HG02610 (cell line): ENCODE measurements around the gene PBX3.

Experiments used
- ATAC-seq: cut with Tn5 transposase; IDR thresholded peaks from one replicate; pipeline ENCODE4 v1.9.1; 2021; ENCODE audit warnings: mild to moderate bottlenecking, moderate library complexity; ENCODE audit not compliant: unreplicated experiment

Gene PBX3

GRCh38 chr9:125747053-125747764, at the start of gene PBX3:
Gene PBX3 (plus strand): TSS chr9:125747373.
- peak; percentile 14 for ATAC-seq

DNA sequence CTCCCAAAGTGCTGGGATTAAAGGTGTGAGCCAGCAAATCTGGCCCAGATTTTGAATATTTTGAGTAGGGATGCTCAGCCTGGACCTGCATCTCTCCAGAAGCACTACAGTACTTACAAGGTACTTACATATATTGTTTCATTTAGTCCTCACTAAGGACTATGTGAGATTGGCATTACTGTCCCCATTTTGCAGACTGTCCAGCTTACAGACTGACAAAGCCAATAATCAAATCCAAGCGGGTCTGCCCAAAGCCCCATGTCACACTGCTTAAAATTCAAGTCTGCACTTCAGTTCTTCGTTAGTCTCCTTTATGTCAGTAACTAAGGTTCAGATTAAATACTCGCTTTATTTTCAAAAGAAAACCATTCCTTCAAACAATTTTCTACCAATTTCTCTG, 47.3 kb upstream of the PBX3 start:
- no peak for ATAC-seq

- peak; percentile 95 for ATAC-seq
Observed at GRCh38 chr9:125700791-125701190, 46.4 kb upstream of the PBX3 start.

GRCh38 chr9:125701351-125701750, 45.8 kb upstream of the PBX3 start:
- no peak for ATAC-seq

DNA sequence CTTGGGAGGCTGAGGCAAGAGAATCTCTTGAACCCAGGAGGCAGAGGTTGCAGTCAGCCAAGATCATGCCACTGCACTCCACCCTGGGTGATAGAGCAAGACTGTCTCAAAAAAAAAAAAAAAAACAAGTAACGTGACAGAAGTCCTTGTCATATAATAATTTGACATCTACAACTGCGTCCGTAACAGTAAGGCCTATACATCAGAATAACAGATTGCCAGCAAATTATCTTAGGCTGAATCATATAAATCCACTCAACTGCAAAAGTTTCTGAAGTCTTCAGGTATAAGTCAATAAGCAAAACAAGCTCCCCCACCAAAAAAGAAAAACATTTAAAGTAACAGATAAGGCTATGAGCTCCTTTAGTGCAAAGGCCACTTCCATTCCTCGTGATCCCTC, 43.5 kb upstream of the PBX3 start:
- ATAC-seq: no peak

GRCh38 chr9:125705893-125706292, 41.3 kb upstream of the PBX3 start:
- no peak for ATAC-seq

- ATAC-seq: peak; percentile 92
Observed at GRCh38 chr9:125706651-125707471, 40.3 kb upstream of the PBX3 start, which contains the start of gene MAPKAP1. Gene MAPKAP1 (minus strand): TSS chr9:125707208. CDS start chr9:125672574, 34,634 bp downstream.

DNA sequence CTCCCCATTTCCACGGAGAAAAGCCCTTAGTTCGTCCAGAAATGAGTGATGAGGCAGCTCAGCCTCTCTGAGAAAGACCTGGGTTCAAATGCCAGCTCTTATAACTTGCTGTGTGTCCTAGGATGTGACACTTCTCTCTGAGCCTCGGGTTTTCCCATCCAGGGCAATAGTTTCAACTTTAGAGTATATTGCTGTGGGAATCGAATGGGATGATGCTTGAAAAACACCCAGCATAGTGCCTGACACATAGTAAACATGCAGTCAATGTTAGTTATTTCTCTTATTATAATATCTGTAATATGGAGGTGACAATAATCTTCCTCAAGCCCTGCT, 39.7 kb upstream of the PBX3 start:
- ATAC-seq: peak; percentile 27

- ATAC-seq: no peak
Observed at GRCh38 chr9:125726456-125727132, 20.6 kb upstream of the PBX3 start.

DNA sequence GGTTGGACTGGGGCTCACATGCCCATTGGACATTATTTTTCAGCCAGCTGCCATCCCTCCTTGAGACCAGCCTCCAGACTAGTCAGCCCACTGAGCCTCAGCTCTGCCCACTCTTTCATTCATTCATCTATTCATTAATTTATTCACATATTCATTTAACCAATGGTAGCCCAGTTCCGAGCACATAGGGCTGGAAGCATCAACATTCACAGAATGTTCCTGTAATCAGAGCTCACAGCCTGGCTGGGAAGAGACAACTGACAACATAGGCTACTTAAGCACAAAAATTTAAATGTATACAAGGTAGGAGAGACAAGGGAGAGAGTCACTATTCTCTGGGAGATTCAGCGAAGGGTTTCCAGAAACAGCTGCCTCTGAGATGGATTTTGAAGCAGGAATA, 17.0 kb upstream of the PBX3 start:
- ATAC-seq: no peak

DNA sequence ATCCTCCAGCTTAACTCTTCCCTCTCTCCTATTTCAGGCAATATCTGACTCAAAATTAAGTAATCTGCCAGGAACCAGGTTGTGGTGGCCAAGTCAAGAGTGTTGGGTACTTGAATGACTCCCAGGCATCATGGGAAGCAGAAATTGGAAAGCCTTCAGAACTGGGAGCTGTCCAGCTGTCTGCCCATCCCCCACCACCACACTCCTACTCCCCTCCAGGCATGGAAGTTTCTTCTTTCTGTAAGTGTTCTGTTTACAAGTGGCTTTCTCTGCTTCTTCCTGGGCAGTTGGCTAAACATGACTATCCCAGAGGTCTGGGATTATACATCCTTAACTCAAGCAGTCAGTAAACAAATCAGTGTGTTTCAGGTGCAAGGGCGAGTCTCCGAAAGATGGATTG, 14.6 kb upstream of the PBX3 start:
- no peak for ATAC-seq

DNA sequence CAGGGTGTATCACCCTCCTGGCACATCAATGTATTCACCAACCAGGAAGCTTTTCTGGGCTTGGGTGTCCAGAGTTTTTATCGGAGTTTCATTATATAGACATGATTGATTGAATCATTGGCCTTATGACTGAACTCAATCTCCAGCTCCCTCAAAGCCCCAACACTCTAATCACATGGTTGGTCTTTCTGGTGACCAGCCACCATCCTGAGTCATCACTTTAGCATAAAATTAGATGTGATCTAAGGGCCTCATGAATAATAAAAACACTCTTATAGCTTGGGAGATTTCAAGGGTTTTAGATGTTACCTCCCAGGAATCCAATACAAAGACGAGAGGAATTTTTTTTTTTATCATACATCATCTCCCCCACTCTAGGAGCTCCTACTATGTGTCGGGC, 7.7 kb upstream of the PBX3 start:
- ATAC-seq: no peak

- ATAC-seq: no peak
Observed at GRCh38 chr9:125742657-125743056, 4.5 kb upstream of the PBX3 start.

DNA sequence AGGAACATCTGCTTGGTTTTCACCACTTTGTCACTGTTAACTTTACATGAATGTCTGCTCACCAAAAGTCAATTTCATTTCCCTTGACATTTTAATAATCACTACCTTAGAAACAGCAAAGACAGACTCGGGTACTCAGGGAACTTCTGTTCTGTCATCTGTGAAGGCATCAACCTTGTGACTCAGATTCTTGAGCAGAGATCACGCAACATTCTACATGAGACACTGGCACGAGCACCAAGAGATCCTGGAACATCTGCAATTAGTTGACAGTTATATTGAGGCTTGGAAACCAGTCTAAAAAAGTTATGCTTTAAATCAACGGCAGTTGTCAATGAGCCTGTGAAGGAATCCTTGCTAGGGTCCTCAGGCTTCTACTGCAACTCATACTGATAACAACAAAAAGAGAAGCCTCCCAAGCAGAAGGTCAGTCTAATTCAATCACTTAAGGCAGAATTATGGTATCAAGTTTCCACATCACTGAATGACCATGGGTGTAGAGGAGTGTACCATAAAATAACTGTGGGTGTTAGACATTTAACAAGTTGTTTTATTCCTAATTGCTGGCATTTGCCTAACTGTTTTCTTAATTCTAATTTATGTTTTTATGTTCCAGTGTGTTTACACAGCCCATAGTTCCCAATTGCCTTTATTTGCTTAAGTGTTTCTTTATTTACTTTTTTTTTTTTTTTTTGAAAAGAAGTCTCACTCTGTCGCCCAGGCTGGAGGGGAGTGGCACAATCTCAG, 3.3 kb upstream of the PBX3 start:
- ATAC-seq: no peak

- ATAC-seq: no peak
Observed at GRCh38 chr9:125744616-125745015, 2.6 kb upstream of the PBX3 start.

- no peak for ATAC-seq
Observed at GRCh38 chr9:125745018-125745417, 2.2 kb upstream of the PBX3 start.

GRCh38 chr9:125745682-125746016, 1.5 kb upstream of the PBX3 start:
- ATAC-seq: no peak

GRCh38 chr9:125746017-125746773, 978 bp upstream of the PBX3 start:
- peak; percentile 74 for ATAC-seq

- ATAC-seq: no peak
Observed at GRCh38 chr9:125746774-125747052, 460 bp upstream of the PBX3 start.

GRCh38 chr9:125747765-125748445, 732 bp downstream of the PBX3 start:
- ATAC-seq: no peak
